OCI-LY1 (cell line): Measurements from ENCODE around the gene RTP2.
A peak's percentile ranks its signal among the peaks of the same experiment; 100 is the strongest.

Source experiments
- H2AFZ ChIP-seq: fragments of 200-600 bp; sonication (generic), shearing (Covaris generic); 2 replicates; pipeline ENCODE4 v1.6.0; 2014; ENCODE audit warnings: antibody characterized with exemption, mild to moderate bottlenecking, low read length
- H3F3A ChIP-seq: fragments of 200-600 bp; sonication (generic), shearing (Covaris generic); 2 replicates; pipeline ENCODE4 v1.6.0; 2014; ENCODE audit warnings: mild to moderate bottlenecking, antibody characterized with exemption, low read length, moderate library complexity; ENCODE audit not compliant: insufficient read depth
- H3K27ac ChIP-seq: fragments of 200-600 bp; sonication (generic); 2 replicates; pipeline ENCODE4 v1.5.1; 2014; ENCODE audit warnings: low read length, mixed run types, mild to moderate bottlenecking, low read depth; ENCODE audit not compliant: poor library complexity, severe bottlenecking
- H3K27me3 ChIP-seq: fragments of 200-600 bp; sonication (generic); 2 replicates; pipeline ENCODE4 v1.6.0; 2014; ENCODE audit warnings: antibody characterized with exemption, mild to moderate bottlenecking, low read length, moderate library complexity; ENCODE audit not compliant: insufficient read depth
- H3K36me3 ChIP-seq: fragments of 200-600 bp; sonication (generic); 2 replicates; pipeline ENCODE4 v1.6.1; 2014; ENCODE audit warnings: mild to moderate bottlenecking, antibody characterized with exemption, low read length, moderate library complexity, mixed read lengths; ENCODE audit not compliant: insufficient read depth
- H3K4me1 ChIP-seq: fragments of 200-600 bp; sonication (generic); 2 replicates; pipeline ENCODE4 v1.5.1; 2014; ENCODE audit warnings: mild to moderate bottlenecking, low read length, moderate library complexity; ENCODE audit not compliant: insufficient read depth, severe bottlenecking
- H3K4me2 ChIP-seq: fragments of 200-600 bp; sonication (generic), shearing (Covaris generic); 2 replicates; pipeline ENCODE4 v1.6.1; 2014; ENCODE audit warnings: low read length
- H3K4me3 ChIP-seq: fragments of 200-600 bp; sonication (generic); 2 replicates; pipeline ENCODE4 v1.5.1; 2014; ENCODE audit warnings: low read length, low read depth, mild to moderate bottlenecking, mixed read lengths; ENCODE audit not compliant: poor library complexity, severe bottlenecking
- H3K79me2 ChIP-seq: fragments of 200-600 bp; shearing (Covaris generic); 2 replicates; pipeline ENCODE4 v1.6.1; 2016; ENCODE audit warnings: mixed run types, low read length, mixed read lengths; ENCODE audit not compliant: insufficient read depth
- H3K9ac ChIP-seq: fragments of 200-600 bp; sonication (generic), shearing (Covaris generic); 2 replicates; pipeline ENCODE4 v1.6.1; 2014; ENCODE audit warnings: mild to moderate bottlenecking, low read length, mixed read lengths
- H3K9me2 ChIP-seq: fragments of 200-600 bp; sonication (generic), shearing (Covaris generic); 2 replicates; pipeline ENCODE4 v1.6.1; 2014; ENCODE audit warnings: low read depth, mild to moderate bottlenecking, low read length, mixed read lengths
- H3K9me3 ChIP-seq: fragments of 200-600 bp; shearing (Covaris generic); 2 replicates; pipeline ENCODE4 v1.6.1; 2014; ENCODE audit warnings: low read length, mixed read lengths
- H4K20me1 ChIP-seq: fragments of 200-600 bp; sonication (generic), shearing (Covaris generic); 2 replicates; pipeline ENCODE4 v1.6.0; 2016; ENCODE audit warnings: mild to moderate bottlenecking, low read length; ENCODE audit not compliant: insufficient read depth
- EZH2 ChIP-seq: fragments of 200-600 bp; sonication (generic), shearing (Covaris generic); IDR thresholded peaks from 2 replicates; pipeline ENCODE4 v1.8.0; 2017; ENCODE audit warnings: borderline replicate concordance, mixed run types, mild to moderate bottlenecking, antibody characterized with exemption, low read length, moderate library complexity, mixed read lengths
- TF ChIP-seq, protein P1 (sequence below): fragments of 200-600 bp; sonication (generic), shearing (Covaris generic); IDR thresholded peaks from 2 replicates; pipeline ENCODE4 v1.5.1; 2017; ENCODE audit warnings: mild to moderate bottlenecking, antibody characterized with exemption, low read length, moderate library complexity, mixed read lengths

The RTP2 gene

DNA sequence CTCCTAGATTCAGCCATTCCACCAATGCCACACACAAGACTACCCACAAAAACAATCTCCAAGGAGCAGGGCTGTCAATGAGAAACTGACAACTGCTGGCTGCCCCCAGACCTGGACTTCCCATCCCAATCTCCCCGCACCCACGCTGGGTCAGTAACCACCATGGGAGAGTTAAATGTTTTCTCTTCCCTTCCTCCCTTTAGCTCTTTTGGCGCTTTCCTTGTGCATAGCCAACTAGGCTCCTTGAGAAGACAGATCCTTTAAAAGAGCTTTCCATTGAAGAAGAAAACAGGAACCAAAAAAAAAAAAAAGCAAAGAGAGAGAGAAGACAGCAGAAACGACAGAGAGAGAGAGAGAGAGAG is 34.6 kb upstream of the RTP2 start:
- Histone ChIP-seq H3K9ac (peak overlapping the region; percentile 82), H3K27ac (peak overlapping the region; percentile 93), H3K4me2 (peak overlapping the region; percentile 83), H3K27me3 (no peaks in the 10 kb centered on the region), H3F3A (peaks cover 13% of the 10 kb centered on the region), H2AFZ (no peak overlapping the region), H3K4me1 (peaks cover 98% of the 10 kb centered on the region), H3K9me3 (no peaks in the 10 kb centered on the region), H3K4me3 (peak overlapping the region; percentile 77), H3K79me2 (peaks cover 78% of the 10 kb centered on the region), H3K36me3 (peaks cover 98% of the 10 kb centered on the region), H3K9me2 (no peaks in the 10 kb centered on the region), H4K20me1 (no peaks in the 10 kb centered on the region)
- TF ChIP-seq, protein P1, sequence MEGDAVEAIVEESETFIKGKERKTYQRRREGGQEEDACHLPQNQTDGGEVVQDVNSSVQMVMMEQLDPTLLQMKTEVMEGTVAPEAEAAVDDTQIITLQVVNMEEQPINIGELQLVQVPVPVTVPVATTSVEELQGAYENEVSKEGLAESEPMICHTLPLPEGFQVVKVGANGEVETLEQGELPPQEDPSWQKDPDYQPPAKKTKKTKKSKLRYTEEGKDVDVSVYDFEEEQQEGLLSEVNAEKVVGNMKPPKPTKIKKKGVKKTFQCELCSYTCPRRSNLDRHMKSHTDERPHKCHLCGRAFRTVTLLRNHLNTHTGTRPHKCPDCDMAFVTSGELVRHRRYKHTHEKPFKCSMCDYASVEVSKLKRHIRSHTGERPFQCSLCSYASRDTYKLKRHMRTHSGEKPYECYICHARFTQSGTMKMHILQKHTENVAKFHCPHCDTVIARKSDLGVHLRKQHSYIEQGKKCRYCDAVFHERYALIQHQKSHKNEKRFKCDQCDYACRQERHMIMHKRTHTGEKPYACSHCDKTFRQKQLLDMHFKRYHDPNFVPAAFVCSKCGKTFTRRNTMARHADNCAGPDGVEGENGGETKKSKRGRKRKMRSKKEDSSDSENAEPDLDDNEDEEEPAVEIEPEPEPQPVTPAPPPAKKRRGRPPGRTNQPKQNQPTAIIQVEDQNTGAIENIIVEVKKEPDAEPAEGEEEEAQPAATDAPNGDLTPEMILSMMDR, result no peak
- TF ChIP-seq EZH2, result no peak

DNA sequence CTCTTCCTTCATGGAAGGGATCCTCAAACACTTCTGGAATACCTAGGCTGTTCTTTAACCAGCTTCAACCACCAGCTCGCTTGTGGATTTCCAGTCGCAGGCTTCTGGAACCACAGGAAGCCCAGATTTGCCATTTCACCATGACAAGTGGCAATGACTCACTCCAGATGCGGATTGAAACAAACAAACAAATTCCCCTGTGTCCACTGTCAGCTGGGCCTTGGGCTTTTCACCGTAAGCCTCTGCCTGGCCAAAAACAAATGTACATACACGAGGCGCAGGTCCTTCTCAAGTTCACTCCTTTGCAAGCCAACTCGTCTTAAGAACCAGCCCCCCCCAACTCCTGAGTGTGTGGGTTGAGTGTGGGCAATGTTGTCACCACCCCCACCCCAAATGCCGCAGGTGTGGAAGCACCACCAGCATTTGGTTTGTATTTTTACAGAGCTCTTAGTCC is 34.1 kb upstream of the RTP2 start:
- peak overlapping the region; percentile 77 for H3K4me3 ChIP-seq
- H3F3A ChIP-seq, result peaks cover 13% of the 10 kb centered on the region
- peaks cover 98% of the 10 kb centered on the region for H3K36me3 ChIP-seq
- TF ChIP-seq EZH2, result no peak
- H3K9me2 ChIP-seq, result no peaks in the 10 kb centered on the region
- H3K9ac ChIP-seq, result peak overlapping the region; percentile 82
- no peak overlapping the region for H2AFZ ChIP-seq
- H3K79me2 ChIP-seq, result peaks cover 73% of the 10 kb centered on the region
- peaks cover 98% of the 10 kb centered on the region for H3K4me1 ChIP-seq
- peak overlapping the region; percentile 83 for H3K4me2 ChIP-seq
- peak overlapping the region; percentile 93 for H3K27ac ChIP-seq
- H3K27me3 ChIP-seq, result no peaks in the 10 kb centered on the region
- H4K20me1 ChIP-seq, result no peaks in the 10 kb centered on the region
- no peaks in the 10 kb centered on the region for H3K9me3 ChIP-seq

GRCh38 chr3:187735837-187736236 is 33.5 kb upstream of the RTP2 start:
- H3K27ac ChIP-seq, result peak overlapping the region; percentile 93
- no peak for TF ChIP-seq EZH2
- TF ChIP-seq, protein P1, result no peak
- peak overlapping the region; percentile 83 for H3K4me2 ChIP-seq
- peaks cover 13% of the 10 kb centered on the region for H3F3A ChIP-seq
- H3K79me2 ChIP-seq, result peaks cover 67% of the 10 kb centered on the region
- no peaks in the 10 kb centered on the region for H3K9me2 ChIP-seq
- peaks cover 99% of the 10 kb centered on the region for H3K36me3 ChIP-seq
- H3K4me3 ChIP-seq, result peak overlapping the region; percentile 77
- no peaks in the 10 kb centered on the region for H3K27me3 ChIP-seq
- no peaks in the 10 kb centered on the region for H4K20me1 ChIP-seq
- H3K9me3 ChIP-seq, result no peaks in the 10 kb centered on the region
- H3K9ac ChIP-seq, result peak overlapping the region; percentile 82
- peaks cover 93% of the 10 kb centered on the region for H3K4me1 ChIP-seq
- H2AFZ ChIP-seq, result no peak overlapping the region

GRCh38 chr3:187735383-187735782 is 33.0 kb upstream of the RTP2 start:
- Histone ChIP-seq H3K79me2 (peaks cover 62% of the 10 kb centered on the region), H3K4me3 (peak overlapping the region; percentile 77), H3K27ac (peak overlapping the region; percentile 93), H3K27me3 (no peaks in the 10 kb centered on the region), H2AFZ (no peak overlapping the region), H3K36me3 (peaks cover 99% of the 10 kb centered on the region), H3K9me2 (no peaks in the 10 kb centered on the region), H3K9ac (peak overlapping the region; percentile 82), H3K4me2 (peak overlapping the region; percentile 83), H4K20me1 (no peaks in the 10 kb centered on the region), H3F3A (peaks cover 13% of the 10 kb centered on the region), H3K9me3 (no peaks in the 10 kb centered on the region), H3K4me1 (peaks cover 88% of the 10 kb centered on the region)
- no peak for TF ChIP-seq EZH2
- TF ChIP-seq, protein P1, result no peak
